CD4-positive, alpha-beta T cell treated with Interleukin-12 subunit alpha and Interleukin-12 subunit beta, for 1 hour (primary cell): ENCODE results near the gene HDAC1.
"Not testable (repeated sequence)": the region's sequence is repeated elsewhere in the genome, so short reads cannot be mapped to it uniquely, and the experiment has no call there.

Experiments
- DNase-seq: peaks from one replicate; pipeline ENCODE4 v3.0.0-alpha.2; 2020

Gene HDAC1

DNA sequence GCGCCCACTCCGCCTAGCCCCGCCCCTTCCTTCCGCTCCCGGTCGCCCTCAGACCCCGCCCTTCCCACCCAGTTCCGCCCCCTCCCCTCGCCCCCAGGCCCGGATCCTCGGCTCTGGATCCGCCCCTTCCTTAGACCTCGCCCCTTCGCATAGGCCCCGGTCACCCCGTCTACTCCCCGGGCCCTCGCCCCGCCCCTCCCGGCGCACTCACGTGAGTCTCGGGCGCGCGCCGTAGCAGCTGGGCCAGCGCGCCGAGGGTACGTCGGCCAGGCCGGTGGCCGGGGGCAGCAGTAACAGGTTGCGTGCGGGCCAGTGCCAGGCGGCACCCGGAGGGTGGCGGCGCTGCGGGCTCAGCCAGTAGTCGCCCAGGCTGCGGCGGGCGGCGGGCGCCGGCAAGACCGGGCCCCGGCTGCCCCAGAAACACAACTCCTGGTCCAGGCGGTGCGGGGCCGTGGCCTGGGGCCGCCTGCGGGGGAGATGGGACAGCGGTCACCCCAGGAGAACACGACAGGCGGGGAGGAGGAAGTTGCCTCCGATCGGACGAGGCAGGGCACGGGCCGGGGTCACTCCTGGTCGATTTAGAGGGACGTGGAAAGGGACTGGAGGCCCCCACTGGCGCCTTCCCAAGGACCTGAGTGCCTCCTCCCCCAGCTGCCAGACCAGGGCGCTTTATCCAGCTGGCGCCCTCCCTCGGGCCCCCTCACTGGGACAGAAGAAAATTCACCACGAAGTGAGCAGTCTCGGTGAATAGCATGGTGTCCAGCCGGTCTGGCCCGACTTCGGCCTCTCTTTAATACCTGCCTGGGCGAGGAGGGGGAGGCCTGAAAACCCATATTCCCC, 59.7 kb downstream of the HDAC1 start:
- peak; percentile 95 for DNase-seq

DNA sequence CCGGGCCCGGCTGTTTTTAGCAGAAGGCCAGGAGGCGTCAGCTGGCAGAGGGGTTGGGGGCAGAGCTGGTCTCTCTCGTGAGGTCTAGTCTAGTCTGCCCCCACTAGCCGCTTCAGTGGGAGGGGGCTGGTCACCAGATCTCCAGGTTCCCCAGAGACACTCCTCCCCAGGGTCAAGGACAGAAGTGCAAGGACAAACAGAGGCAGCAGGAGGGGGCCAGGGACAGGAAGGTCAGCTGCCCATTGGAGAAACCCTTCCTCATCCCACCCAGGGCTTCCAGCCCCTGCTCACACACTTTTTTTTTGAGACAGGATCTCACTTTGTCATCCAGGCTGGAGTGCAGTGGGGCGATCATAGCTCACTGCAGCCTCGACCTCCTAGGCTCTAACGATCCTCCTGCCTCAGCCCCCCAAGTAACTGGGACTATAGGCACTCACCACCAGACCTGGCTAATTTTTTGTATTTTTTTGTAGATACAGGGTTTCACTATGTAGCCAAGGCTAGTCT, 60.4 kb downstream of the HDAC1 start:
- no peak for DNase-seq

DNA sequence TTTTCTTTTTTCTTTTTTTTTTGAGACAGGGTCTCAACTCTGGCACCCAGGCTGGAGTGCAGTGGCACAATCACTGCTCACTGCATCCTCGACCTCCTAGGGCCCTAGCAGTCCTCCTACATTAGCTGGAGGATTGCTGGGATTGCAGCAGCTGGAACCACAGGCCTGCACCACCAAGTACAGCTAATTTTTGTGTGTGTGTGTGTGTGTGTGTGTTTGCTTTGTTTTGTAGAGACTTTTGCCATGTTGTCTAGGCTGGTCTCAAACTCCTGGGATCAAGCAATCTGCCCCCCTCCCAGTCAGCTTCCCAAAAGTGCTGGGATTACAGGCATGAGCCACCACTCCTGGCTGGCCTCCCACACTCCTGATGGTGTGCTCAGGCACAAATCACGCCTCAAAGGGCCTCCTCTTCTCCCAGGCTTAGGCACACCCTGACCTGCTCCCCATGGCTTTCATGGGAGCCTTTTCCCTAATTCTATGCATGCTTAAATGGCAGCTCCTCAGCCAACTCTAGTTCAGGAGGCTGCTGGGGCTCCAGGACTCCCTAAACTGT, 61.0 kb downstream of the HDAC1 start:
- no peak for DNase-seq

DNA sequence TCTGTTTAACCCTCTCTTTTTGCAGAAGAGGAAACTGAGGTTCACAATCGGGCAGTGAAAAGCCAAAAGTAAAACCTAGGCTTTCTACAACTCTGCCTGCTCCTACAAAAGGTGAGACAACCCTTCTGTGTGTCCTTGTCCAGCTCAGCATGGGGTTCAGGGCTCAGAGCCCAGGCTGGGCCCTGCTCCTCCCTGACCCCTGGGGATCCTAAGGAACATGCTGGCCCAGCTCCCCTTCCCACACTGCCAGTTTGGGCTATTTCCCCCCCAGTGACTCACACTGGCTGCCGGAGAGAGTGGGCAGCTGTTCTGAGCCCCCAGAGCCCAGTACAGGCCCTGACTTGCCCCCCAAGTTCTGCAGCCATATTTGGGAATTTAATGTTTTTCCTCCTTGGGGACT, 61.5 kb downstream of the HDAC1 start:
- DNase-seq, result no peak

DNA sequence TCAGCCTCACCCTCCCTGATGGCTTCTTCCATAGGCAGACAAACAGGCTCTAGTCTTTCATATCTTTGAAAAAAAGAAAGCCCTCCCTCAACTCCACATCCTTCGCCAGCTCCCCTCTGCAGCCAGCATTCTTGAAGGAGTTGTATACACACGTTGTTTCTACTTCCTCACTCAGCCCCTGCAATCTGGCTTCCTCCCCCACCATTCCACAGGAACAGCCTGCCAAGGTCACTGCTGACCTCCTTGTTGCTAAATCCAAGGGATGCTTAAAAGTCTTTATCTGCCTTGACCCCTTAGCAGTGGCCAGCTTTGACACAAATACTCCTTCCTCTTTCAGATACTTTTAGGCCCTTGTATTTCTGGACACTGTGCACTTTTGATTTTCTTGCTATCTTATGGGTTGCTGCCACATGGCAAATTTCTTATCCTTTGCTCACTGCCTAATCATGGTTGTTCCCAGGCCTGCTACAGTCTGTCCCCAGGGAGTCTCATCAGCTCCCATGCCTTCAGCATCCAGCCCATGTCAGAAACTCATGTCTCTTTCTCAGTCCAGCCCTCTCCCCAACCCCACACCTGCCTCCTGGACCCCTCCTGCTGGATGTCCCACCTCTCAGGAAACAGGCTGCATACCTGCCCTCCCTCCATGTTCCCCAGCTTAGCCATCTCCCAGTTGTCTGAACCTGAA, 62.1 kb downstream of the HDAC1 start:
- DNase-seq, result no peak

DNA sequence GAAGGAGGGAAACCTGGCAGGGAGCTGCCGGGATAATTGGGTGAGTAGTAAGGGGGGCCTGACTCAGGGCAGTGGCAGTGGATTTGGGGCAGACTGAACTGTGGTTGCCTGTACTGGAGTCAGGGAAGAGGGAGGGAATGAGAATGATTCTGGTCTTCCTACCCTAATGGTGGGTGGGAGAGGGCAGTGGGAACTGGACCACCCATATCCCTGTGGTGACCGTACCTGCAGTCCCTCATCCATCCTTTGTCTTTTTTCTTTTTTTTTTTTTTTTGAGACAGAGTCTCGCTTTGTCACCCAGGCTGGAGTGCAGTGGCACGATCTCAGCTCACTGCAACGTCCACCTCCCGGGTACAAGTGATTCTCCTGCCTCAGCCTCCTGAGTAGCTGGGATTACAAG, 63.9 kb downstream of the HDAC1 start:
- DNase-seq, result not testable (repeated sequence)

DNA sequence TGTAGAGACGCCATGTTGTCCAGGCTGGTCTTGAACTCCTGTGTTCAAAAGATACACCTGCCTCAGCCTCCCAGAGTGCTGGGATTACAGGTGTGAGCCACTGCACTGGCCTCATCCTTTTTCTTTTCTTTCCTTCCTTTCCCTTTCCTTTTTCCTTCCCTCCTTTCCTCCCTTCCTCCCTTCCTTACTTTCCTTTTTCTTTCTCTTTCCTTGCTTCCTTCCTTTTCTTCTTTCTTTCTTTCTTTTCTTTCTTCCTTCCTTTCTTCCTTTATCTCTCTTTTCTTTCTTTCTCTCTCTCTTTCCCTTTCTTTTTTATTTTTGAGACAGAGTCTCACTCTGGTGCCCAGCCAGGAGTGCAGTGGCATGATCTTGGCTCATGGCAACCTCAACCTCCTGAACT, 64.6 kb downstream of the HDAC1 start:
- DNase-seq, result no peak

DNA sequence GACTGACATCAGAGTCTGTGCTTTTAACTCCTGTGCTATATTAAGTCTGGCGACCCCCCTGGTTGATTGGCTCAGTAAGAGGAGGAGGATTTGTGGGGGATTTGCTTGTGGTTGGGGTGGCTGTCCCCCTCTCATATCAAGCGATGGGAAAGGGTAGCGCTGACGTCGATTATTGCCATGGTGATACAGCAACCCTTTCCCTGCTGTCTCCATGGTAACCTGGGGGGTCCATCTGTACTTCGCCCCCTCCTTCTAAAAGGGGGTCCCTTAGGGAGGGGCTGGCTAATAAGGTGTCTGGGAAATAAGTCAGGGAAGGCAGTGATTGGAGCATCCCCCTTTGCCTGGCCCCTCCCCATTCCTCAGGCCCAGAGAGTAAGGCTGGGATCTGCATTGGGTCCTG, 65.7 kb downstream of the HDAC1 start:
- no peak for DNase-seq

DNA sequence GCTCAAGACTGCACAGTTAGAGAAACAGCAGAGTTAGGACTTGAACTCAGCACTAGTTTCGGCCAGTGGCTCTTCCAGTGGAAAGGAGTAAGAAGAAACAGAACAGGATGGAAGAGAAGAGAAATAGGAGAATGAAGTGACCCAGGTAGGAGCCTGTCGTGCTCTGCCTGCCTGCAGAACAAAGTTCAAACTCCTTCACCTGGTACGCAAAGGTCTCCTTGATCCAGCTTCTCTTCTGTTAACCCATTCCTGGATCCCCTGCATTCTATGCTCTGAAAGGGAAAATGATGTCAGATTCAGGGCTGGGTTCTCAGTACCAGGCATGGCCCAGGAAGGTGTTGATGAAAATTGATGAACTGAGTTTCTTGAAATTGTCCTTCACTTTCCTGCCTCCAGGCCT, 66.6 kb downstream of the HDAC1 start:
- DNase-seq, result no peak

DNA sequence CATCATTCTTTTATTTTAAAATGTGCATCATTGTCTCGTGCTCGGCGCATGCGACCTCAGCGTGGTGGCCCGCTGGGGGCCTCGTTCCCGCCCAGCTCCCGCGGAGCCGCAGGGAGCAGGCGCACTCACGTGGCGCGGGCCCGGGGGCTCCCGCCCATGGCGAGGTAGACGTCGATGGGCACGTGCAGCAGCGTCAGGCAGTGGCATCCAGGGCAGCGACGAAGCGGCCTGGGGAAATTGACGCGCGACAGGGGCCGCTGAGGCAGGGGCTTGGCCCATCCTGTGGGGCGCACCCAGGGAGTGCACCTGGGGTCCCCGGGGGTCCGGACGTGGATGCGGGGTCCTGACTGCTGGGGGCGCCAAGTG, 69.4 kb downstream of the HDAC1 start:
- DNase-seq, result no peak

DNA sequence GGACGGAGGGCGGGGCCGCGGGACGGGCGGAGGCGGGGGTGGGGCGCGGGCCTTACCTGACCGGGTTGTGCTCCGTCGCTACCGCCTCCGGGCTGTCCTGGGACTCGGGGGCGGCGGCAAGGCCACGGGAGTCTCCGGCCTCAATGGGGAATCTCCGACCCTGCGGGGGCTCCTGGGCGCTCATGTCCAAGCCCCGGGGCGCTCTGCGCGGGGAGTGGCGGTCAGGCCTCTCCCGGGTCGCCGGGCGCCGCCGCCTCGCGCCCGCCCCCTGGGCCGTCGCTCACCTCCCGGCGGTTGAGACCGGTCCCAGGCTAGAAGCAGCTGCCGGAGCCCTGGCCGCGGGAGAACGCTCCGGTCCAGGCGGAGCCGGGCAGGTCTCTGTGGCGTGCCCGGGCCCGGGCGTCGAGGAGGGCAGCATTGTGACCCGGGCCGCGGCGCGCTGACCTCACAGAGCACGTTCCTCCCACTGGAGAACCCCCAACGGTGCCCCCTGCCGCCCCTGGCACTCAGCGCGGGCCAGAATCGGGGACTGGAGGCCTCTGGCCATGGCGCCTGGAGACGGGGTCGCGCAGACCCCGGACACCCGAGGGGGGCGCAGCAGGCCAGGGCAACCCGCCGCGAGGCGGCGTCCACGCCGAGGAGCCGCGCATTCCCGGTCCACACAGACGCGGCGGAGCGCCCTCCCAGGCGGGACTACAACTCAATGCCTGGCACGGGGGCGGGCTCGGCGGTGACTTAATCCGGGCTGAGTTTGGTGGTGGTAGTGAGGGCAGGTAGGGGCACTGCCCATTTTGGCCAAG, 70.0 kb downstream of the HDAC1 start:
- DNase-seq, result peak; percentile 31

DNA sequence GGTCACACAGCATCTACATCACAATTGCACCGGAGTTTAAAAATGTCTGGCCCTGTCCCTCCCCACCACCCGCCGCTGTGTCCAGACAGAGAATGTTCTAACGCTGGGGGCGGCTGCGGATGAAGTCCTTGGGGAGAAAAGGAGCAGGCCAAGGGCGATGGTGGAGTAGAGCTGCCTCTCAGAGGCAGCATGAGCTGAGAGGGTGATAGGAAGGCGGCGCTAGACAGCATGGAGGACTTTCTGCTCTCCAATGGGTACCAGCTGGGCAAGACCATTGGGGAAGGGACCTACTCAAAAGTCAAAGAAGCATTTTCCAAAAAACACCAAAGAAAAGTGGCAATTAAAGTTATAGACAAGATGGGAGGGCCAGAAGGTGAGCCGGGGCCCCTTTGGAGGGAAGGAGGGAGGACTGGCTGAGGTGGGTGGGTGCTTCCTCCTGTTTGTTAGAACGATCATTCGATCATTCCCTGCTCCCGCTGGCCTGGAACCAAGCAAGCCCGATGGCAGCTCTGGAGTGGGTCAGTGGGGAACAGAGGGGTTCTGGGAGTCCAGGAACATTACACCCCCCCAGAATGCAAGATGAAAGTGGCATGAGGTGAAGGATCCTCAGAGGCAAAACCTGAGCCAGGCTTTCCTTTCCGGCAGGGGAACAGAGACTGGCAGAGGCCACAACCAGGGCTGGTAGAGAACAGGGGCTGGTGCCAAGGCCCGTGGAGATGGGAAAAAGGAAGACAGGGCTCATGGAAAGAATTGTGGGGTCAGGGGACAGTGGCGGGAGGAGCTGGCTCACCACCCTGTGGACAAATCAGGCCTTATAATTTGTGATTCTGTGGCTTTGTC, 70.8 kb downstream of the HDAC1 start, which contains the start of the genes FAM229A and TSSK3:
Gene FAM229A (minus strand): TSS at position 12 of the 840 bp plus-strand sequence. CDS start 394 bp downstream, outside the sequence.
Gene TSSK3 (plus strand): TSS at position 66 of the 840 bp plus-strand sequence. CDS start 163 bp downstream, at position 229.
- no peak for DNase-seq

DNA sequence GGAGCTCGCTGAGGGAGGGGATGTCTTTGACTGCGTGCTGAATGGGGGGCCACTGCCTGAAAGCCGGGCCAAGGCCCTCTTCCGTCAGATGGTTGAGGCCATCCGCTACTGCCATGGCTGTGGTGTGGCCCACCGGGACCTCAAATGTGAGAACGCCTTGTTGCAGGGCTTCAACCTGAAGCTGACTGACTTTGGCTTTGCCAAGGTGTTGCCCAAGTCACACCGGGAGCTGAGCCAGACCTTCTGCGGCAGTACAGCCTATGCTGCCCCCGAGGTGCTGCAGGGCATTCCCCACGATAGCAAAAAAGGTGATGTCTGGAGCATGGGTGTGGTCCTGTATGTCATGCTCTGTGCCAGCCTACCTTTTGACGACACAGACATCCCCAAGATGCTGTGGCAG, 71.8 kb downstream of the HDAC1 start:
- no peak for DNase-seq

DNA sequence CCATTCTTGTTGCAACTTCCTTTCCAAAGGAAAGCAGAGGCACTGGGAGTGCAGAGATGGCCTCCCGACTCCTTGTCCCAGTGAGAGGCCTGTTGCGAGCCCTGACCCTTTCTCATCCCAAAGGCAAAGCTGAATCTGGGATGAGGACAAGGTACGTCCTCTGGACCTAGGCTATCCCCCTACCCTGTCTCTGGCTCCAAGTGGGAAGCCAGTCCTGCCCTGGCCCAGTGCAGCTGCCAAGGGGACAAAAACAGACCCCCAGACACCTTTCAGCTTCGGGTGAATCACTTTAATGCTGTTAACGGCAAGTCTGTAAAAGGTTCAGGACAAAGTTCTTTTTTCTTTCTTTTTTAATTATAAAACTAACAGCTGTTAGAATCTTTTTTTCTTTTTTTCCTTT, 73.0 kb downstream of the HDAC1 start:
- DNase-seq, result no peak

DNA sequence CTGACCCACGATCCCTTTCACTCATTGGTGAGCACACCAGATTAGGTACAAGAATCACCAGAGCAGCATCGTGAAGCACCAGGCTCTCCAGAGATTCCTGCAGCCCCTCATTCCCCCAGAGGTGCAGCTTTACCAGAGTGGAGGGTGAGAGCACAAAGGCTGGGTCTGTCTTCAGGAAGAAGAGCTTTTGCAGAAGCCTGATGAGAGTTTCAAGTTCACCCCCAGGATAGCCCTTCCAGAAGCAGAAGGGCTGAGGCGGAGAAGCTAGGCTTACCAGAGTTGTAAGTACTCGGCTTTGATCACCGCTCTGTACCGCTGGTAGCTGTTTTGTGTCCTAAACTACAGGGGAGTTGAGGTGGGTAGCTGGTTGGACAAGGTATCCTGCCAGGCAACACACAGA, 73.6 kb downstream of the HDAC1 start:
- DNase-seq, result no peak

DNA sequence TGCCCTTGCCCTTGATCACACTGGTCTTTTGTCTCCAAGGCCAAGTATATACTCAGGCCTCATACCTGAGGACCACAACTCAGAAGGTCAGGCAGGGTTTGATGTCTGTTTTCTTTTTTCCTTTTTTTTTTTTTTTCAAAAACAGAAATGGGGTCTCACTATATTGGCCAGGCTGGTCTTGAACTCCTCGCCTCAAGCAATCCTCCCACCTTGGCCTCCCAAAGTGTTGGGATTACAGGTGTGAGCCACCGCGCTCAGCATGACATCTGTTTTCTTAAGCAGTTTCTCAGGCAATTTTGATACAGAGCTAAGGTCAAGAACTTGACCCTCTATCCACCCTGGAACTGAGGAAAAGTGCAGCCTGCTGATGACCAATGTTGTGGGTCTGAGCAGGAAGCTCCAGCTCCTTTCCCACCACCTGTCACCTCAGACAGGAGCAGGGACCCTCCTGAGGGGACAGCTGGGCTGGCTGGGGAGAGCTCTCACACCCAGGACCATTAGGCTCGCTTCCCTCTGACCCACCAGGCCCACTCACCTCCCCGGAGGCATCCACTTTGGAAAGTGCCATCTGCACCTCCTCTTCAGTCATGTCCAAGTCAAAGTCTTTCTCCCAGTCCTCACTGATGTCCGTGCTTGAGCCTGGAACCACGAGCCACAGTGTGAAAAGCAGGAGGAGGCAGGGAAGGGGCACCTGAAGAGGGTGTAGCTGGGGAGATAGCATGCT, 76.2 kb downstream of the HDAC1 start:
- DNase-seq, result no peak

DNA sequence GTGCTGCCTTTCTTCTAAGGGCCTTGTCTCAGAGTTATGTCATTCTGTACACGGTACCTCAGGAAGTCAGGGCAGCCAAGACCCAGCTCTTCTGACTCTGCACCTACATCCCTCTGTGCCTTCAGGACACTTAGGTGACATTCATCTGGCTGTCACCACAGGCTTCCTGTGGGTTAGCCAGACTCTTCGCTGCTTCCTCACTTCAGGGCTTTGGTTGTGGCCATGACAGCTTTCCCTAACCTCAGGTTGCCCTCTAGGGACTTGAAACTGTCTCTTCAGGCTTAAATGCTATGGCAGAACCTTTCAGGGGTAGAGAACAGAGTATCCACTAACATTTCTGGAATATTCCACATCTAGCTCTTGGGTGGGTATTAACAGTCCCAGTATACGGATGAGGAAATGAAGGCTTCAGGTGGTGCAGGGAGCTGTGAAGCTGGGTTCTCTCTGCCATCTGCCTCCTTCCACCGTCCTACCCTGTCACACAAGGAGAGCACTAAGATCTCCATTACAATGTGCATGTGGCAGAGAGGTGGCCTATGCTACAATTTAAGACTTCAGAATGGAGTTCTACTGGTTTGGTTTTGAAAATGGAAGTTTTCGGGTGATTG, 80.4 kb downstream of the HDAC1 start:
- peak; percentile 77 for DNase-seq

DNA sequence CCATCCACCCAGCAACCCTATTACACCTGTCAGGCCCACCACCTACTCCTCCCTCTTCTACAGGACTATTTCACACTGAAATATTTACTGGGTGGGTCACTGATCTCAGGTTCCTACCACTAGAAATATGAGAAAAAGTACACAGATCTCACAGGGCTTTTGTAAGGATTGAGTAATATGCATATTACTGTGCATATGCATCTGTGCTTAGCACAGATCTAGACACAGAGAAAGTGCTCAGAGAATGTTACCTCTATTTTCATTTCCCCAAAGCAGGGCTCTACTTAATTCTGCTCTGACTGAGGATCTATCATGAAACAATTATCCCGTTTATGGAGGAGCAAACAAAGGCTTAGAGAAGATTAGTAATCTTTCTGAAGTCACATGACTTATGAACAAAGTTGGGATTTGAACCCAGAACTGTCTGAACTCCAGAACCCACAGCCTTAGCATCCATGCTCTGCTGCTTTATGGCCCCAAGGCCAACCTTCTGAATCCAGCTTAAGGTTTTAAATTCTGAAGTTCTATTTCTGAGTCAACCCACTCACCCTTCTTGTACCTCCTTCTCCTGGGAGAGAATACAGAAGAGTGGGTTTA, 82.2 kb downstream of the HDAC1 start:
- DNase-seq, result no peak

DNA sequence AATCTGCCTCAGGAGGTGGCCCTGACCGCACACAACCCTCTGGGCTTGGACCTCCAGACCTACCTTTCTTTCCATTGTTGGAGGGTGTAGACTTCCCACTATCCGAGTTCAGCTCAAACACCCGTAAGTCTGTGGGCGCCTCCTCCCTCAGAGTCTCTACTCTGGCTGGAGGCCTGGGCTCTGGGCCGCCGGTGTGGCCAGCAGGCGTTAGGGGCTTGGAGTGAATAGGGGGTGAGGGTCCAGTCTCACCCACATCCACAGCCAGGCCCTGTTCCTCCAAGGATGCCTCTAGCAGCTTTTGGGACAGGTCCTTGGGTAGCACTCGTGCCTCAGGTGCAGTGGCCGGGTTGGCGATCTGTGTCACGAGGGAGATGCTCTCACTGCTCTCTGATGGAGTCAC, 84.3 kb downstream of the HDAC1 start:
- DNase-seq, result no peak

DNA sequence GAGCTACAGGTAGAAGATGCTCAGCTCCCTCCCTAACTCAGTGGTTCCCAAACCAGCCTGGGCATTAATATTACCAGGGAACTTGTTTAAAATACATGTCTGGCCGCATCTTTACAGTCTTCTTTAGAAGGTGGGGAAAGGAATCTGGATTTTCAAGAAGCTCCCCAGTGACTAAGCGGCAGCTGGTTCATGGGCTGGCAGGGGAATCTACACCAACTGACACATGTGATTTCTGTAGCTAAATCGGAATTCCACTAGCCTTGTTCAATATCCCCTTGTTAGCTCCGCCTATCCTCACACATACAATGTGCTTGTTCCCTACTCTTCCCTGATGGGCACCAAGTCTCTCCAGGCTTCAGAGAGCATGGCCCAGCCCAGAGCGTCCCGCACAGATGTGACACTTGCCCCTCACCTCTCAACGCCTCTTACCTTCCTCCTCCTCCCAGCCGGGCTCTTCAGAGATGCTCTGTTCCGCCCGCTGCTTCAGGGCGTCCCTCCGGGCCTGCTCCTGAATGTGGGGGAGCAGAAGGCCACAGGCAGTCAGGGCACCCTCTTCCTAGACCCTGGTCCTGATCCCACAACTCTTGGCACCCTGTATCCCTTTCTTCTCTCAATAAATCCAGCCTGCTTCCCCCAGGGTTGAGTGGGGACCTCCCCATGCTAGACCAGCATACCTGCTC, 85.8 kb downstream of the HDAC1 start:
- no peak for DNase-seq
